Thyroid gland (tissue), 4 donors: ENCODE results near the gene HOXC6. TPM values are rescaled to one million over a fixed set of nuclear protein-coding genes. Genes with fewer than 3 reads are reported as not detected.

Experiments
- DNase-seq, 2 donors: peaks; one replicate each; pipeline ENCODE4 v3.0.0-alpha.2; 2019
- H3K27ac ChIP-seq, 3 donors: fragments of 200-600 bp; sonication (generic); 1 replicate in 2 of 3; 2 replicates in 1 of 3; pipeline ENCODE4 v1.5.1; 2016 to 2019; ENCODE audit warnings: mild to moderate bottlenecking in 1 of 3, moderate library complexity in 1 of 3
- H3K27me3 ChIP-seq: fragments of 200-600 bp; sonication (generic); one replicate; pipeline ENCODE4 v1.5.1; 2019
- H3K36me3 ChIP-seq, 2 donors: fragments of 200-600 bp; sonication (generic); one replicate each; pipeline ENCODE4 v1.5.1; 2016 to 2019
- H3K4me1 ChIP-seq, 2 donors: fragments of 200-600 bp; sonication (generic); one replicate each; pipeline ENCODE4 v1.5.1; 2017 to 2019
- H3K4me3 ChIP-seq, 3 donors: fragments of 200-600 bp; sonication (generic); replicated peaks in 1 of 3; 1 replicate in 2 of 3; 2 replicates in 1 of 3; pipeline ENCODE4 v1.5.1; 2016; ENCODE audit warnings: mild to moderate bottlenecking in 1 of 3
- H3K9me3 ChIP-seq: fragments of 200-600 bp; sonication (generic); one replicate; pipeline ENCODE4 v1.5.1; 2017
- POLR2A ChIP-seq, 2 donors: fragments of 450-650 bp; IDR thresholded peaks; one replicate each; pipeline ENCODE4 v1.6.1; 2017; ENCODE audit warnings: antibody characterized with exemption in 2 of 2, mild to moderate bottlenecking in 2 of 2, moderate library complexity in 1 of 2
- WGBS, 2 donors: methylation state at CpG; one replicate each; pipeline ENCODE4 v1.1.5; 2017; 5-methylcytosine and 5-hydroxymethylcytosine counted together
- intact Hi-C: fragments of 100-400 bp; cut with DNase I; formaldehyde crosslinking; loops from one replicate; pipeline ENCODE4 v1.15.1; 2023
- total RNA-seq, 4 donors: library from RNA; depleted of rRNA; stranded (reverse); fragments of >200 nt; gene quantifications; one replicate each; pipeline ENCODE4 v1.2.3, GENCODE V29; 2016
- TF ChIP-seq, protein P1 (sequence below), 6 experiments: fragments of 200-600 bp in 3 of 6; fragments of 450-650 bp in 3 of 6; sonication (generic) in 3 of 6; IDR thresholded peaks; one replicate each; pipeline ENCODE4 v1.5.1; 2016 to 2019; ENCODE audit warnings: antibody characterized with exemption in 6 of 6, mild to moderate bottlenecking in 2 of 6, inconsistent platforms in 1 of 6, moderate library complexity in 1 of 6

Gene HOXC6
- total RNA-seq, 4 donors from 2014 or later, result not detected

DNA sequence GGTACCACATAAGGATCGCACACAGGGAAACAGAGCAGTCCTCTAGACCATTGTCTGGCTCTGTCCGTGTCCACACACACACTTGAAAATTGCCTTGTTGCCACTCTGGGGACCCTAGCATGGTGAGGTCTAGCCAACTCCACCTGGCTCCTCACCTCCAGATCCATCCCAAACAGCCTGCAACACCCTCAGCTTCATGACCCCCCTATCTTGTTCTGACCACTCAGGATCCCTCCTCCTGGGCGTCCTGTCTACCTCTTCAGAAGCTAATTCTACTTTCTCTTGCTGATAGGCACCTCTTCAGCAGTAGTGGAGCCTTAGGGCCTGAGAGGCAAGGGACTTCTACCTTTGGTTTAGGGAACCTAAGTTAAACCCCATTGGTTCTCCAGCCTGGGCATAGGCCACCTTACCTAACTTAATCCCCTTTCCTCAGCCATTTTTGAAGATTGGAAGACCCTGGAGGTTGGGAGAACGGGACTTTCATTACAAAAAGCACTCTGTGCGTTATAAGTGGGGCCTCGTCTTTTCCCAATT lies 3.9 kb downstream of the HOXC6 start:
- Histone ChIP-seq H3K27ac (no peak overlapping the region), H3K4me3 (no peak overlapping the region), H3K36me3 (no peaks in the 10 kb centered on the region), H3K9me3 (no peaks in the 10 kb centered on the region), H3K4me1 (peaks cover 0 to 39% of the 10 kb centered on the region in 2 donors), H3K27me3 (peaks cover 69% of the 10 kb centered on the region)
- WGBS, 2 donors, result 32 to 33% methylated on average over 6 of the region's 6 CpGs
- DNase-seq, result no peak
- no peak for TF ChIP-seq POLR2A (IDR thresholded peaks at IDR 0.05)
- TF ChIP-seq, protein P1, sequence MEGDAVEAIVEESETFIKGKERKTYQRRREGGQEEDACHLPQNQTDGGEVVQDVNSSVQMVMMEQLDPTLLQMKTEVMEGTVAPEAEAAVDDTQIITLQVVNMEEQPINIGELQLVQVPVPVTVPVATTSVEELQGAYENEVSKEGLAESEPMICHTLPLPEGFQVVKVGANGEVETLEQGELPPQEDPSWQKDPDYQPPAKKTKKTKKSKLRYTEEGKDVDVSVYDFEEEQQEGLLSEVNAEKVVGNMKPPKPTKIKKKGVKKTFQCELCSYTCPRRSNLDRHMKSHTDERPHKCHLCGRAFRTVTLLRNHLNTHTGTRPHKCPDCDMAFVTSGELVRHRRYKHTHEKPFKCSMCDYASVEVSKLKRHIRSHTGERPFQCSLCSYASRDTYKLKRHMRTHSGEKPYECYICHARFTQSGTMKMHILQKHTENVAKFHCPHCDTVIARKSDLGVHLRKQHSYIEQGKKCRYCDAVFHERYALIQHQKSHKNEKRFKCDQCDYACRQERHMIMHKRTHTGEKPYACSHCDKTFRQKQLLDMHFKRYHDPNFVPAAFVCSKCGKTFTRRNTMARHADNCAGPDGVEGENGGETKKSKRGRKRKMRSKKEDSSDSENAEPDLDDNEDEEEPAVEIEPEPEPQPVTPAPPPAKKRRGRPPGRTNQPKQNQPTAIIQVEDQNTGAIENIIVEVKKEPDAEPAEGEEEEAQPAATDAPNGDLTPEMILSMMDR (IDR thresholded peaks at IDR 0.05), result no peak
- intact Hi-C loops, result loop anchor here (2.0 kb wide), 1 partner anchor 159 kb away; no protein-coding TSS in a partner anchor

DNA sequence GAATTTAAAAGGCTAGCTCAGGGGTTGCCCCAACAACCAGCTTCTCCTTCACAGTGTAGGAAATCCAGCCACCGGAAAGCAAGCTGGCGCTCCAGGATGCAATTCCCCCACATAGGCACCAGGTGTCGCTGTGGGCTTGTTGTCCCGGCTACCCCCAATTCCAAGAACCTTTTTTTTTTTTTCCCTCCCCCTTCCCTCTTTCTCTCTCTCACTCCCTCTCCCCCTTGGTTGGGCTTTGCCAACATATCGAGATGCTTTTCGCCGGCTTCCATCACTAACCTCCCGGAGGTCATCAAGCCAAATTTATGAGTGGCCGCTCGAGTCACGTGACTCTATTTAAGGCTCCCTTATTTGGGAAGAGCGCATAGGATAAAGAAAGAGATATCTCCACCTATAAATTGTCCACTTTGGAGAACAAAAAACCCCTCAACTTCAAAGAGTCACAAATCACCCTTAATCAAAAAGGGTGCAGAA lies 4.4 kb downstream of the HOXC6 start, which contains the start of gene HOXC5:
Gene HOXC5 (plus strand): TSS at position 424 of the 474 bp plus-strand sequence. CDS start 73 bp downstream, outside the sequence.
- peak; percentile 68 to 70 for DNase-seq
- H3K4me1 ChIP-seq, result peaks cover 0 to 39% of the 10 kb centered on the region in 2 donors
- no peak within 1 kb of the TSS for H3K27ac ChIP-seq
- no peaks in the 10 kb centered on the region for H3K9me3 ChIP-seq
- H3K36me3 ChIP-seq, result no peaks in the 10 kb centered on the region
- intact Hi-C loops, result loop anchor here (2.0 kb wide), 1 partner anchor 158 kb away; no protein-coding TSS in a partner anchor
- TF ChIP-seq, protein P1 (IDR thresholded peaks at IDR 0.05), result peak; percentile 77 to 98 (median 90)
- TF ChIP-seq POLR2A (IDR thresholded peaks at IDR 0.05), result no peak
- 1 to 4% methylated on average over 12 of the region's 12 CpGs for WGBS, 2 donors
- H3K27me3 ChIP-seq, result peaks cover 64% of the 10 kb centered on the region
- no peak within 1 kb of the TSS for H3K4me3 ChIP-seq

DNA sequence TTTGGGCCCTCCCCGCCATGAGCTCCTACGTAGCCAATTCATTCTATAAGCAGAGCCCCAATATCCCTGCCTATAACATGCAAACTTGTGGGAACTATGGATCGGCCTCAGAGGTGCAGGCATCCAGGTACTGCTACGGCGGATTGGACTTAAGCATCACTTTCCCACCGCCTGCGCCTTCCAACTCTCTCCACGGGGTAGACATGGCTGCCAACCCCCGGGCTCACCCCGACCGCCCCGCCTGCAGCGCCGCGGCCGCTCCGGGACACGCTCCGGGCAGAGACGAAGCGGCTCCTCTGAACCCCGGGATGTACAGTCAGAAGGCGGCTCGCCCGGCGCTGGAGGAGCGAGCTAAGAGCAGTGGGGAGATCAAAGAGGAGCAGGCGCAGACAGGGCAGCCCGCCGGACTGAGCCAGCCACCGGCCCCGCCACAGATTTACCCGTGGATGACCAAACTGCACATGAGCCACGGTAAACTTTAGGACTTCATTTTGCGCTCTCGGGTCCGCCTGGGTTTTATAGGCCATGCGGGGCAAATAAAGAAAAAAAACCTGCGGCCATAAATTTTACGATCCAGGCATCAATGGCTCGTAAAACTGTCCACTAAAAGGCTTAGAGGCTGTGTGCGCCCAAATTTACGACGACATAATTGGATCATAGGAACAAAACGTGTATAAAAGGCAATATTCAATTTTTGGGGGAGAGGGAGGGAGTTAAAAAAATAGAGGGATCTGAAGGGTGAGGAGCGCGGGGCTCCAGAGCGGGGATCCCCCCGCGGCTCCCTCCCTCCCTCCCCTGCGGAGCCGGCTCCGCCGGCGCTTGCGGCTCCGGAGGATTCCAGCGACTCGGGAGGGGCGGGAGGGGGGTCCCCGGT lies 5.1 kb downstream of the HOXC6 start:
- H3K36me3 ChIP-seq, result no peaks in the 10 kb centered on the region
- 5 to 6% methylated on average over 57 to 60 of the region's 61 CpGs for WGBS, 2 donors
- no peak overlapping the region for H3K27ac ChIP-seq
- TF ChIP-seq POLR2A (IDR thresholded peaks at IDR 0.05), result no peak
- TF ChIP-seq, protein P1 (IDR thresholded peaks at IDR 0.05), result no peak
- DNase-seq, result no peak
- H3K4me3 ChIP-seq, result no peak overlapping the region
- intact Hi-C loops, result loop anchor here (2.0 kb wide), 1 partner anchor 157 kb away; no protein-coding TSS in a partner anchor
- peaks cover 59% of the 10 kb centered on the region for H3K27me3 ChIP-seq
- no peaks in the 10 kb centered on the region for H3K9me3 ChIP-seq
- H3K4me1 ChIP-seq, result peaks cover 0 to 38% of the 10 kb centered on the region in 2 donors

DNA sequence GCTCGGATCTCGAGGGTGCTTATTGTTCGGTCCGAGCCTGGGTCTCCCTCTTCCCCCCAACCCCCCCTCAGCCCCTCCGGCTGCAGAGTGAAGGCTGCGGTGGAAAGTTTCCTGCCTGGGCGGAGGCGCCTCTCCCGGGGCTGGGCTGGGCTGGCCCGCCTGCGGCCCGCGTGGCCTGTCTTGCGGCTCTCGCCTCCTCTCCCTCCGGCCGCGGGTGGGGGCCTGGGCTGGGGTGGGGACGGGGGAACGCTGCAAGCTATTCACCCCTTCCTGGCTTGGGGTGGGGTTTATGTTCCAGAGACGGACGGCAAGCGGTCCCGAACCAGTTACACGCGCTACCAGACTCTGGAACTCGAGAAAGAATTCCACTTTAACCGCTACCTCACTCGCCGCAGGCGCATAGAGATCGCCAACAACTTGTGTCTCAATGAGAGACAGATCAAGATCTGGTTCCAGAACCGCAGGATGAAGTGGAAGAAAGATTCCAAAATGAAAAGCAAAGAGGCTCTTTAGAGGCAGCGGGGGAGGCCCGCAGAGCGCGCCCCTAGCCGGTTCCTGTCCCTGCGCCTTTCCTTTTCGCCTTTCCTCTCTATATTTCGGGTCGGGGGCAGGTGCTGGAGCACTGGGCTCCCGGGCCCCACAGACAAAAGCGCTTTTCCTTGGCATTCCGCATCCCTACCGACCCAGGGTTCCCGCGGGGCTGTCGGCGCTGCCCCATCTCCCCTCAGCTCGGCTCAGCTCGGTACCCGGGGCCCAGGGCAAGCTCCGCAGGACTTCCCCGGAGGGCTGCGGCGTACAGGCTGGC lies 5.9 kb downstream of the HOXC6 start:
- DNase-seq, result no peak
- Histone ChIP-seq H3K9me3 (no peaks in the 10 kb centered on the region), H3K27me3 (peaks cover 54% of the 10 kb centered on the region), H3K27ac (no peak overlapping the region), H3K4me3 (no peak overlapping the region), H3K36me3 (no peaks in the 10 kb centered on the region), H3K4me1 (peaks cover 0 to 33% of the 10 kb centered on the region in 2 donors)
- TF ChIP-seq, protein P1 (IDR thresholded peaks at IDR 0.05), result no peak
- TF ChIP-seq POLR2A (IDR thresholded peaks at IDR 0.05), result no peak
- 18 to 29% methylated on average over 30 to 41 of the region's 57 CpGs for WGBS, 2 donors
- intact Hi-C loops, result loop anchor here (2.0 kb wide), 1 partner anchor 157 kb away; no protein-coding TSS in a partner anchor
